Omental fat pad (tissue), 4 donors: ENCODE data around the gene EXOC3. TPM values are rescaled to one million over a fixed set of nuclear protein-coding genes. Genes with fewer than 3 reads are reported as not detected.

ENCODE experiments used
- ATAC-seq: fragments of 150-250 bp; one replicate; pipeline ENCODE4 v1.9.1; 2016; ENCODE audit warnings: mild to moderate bottlenecking, moderate library complexity; ENCODE audit not compliant: low FRiP score
- DNase-seq: peaks from one replicate; pipeline ENCODE4 v3.0.0-alpha.2; 2019; ENCODE audit warnings: low spot score
- total RNA-seq, 4 donors: library from RNA; depleted of rRNA; stranded (reverse); fragments of >200 nt; gene quantifications; one replicate each; pipeline ENCODE4 v1.1.0, GENCODE V29; 2016
- TF ChIP-seq, protein P1 (sequence below), 3 donors: fragments of 450-650 bp; IDR thresholded peaks; one replicate each; pipeline ENCODE4 v1.5.1; 2016 to 2017; ENCODE audit warnings: antibody characterized with exemption in 3 of 3, mild to moderate bottlenecking in 3 of 3, moderate library complexity in 2 of 3

Gene EXOC3
- total RNA-seq, 4 donors from 2014 or later, result 46.0 to 56.1 (median 49.5) TPM

DNA sequence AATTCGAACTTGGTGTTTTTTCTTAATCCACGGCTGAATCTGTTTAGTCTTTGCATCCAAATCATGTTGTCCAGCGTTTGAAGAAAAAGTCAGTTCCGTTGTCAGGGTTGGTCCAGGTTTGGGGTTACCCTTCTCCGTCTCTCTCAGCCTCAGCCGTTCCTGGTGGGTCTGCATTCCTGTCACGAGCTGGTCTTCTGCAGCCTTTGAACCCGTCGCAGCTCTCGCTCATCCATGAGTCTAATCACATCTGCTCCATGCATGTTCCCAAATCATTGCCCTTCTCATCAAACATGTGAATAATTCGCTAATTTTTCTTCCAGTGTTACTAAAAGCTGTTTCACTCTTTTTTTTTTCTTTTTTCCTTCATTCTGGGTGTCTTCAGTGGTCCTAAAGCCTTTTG lies 39.0 kb upstream of the EXOC3 start:
- DNase-seq (no peak), ATAC-seq (no peak)

DNA sequence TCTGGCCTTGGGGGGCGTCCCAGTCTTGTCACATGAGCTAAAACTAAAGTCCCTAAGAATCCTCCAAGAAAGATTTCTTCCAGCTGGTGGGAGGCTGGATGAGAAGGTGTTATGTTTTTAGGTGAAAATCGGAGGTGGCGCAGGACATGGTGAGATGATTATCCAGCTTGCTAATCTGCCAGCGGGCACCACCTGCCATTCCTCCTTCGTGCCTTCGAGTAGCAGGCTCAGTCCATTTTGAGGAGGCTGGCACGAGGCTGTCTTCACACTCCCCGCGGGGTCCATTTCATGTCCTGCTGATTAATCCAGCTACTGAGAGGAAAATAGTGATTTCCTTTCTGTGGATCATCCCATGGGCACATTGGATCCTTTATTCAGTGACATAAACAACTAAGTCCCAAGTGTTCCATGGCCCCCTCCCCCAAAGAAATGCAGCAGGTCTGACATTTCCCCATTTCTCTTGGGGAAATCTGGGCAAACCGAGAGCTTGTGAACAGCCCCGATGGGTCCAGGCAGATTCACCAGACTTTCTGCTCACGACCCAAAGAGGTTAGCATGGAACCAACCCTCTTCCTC lies 38.2 kb upstream of the EXOC3 start:
- TF ChIP-seq, protein P1, sequence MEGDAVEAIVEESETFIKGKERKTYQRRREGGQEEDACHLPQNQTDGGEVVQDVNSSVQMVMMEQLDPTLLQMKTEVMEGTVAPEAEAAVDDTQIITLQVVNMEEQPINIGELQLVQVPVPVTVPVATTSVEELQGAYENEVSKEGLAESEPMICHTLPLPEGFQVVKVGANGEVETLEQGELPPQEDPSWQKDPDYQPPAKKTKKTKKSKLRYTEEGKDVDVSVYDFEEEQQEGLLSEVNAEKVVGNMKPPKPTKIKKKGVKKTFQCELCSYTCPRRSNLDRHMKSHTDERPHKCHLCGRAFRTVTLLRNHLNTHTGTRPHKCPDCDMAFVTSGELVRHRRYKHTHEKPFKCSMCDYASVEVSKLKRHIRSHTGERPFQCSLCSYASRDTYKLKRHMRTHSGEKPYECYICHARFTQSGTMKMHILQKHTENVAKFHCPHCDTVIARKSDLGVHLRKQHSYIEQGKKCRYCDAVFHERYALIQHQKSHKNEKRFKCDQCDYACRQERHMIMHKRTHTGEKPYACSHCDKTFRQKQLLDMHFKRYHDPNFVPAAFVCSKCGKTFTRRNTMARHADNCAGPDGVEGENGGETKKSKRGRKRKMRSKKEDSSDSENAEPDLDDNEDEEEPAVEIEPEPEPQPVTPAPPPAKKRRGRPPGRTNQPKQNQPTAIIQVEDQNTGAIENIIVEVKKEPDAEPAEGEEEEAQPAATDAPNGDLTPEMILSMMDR (IDR thresholded peaks at IDR 0.05), result no peak
- DNase-seq, result no peak
- ATAC-seq, result no peak

More for the DNA sequence above, 39.0 kb upstream of the EXOC3 start:
- TF ChIP-seq, protein P1 (IDR thresholded peaks at IDR 0.05), result no peak

DNA sequence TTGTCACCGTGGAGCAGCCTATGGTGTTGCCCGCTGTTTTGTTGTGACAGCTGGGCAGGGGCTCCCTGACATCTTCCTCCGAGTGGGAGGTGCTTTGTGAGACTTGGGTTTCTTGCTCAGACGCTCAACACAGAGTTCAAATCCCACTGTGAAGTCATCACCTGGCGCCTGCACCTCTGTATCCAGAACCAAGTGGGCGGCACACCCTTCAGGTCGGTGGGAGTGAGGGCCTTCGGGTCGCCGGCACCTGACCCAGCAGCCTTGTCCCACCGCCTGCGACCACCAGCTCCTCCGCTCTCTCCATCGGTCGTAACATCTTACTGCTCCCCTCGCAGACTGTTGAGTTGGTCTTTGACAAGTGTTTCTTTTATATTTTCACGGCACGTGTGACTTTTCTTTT lies 37.6 kb upstream of the EXOC3 start:
- TF ChIP-seq, protein P1 (IDR thresholded peaks at IDR 0.05), result no peak
- no peak for ATAC-seq
- no peak for DNase-seq

DNA sequence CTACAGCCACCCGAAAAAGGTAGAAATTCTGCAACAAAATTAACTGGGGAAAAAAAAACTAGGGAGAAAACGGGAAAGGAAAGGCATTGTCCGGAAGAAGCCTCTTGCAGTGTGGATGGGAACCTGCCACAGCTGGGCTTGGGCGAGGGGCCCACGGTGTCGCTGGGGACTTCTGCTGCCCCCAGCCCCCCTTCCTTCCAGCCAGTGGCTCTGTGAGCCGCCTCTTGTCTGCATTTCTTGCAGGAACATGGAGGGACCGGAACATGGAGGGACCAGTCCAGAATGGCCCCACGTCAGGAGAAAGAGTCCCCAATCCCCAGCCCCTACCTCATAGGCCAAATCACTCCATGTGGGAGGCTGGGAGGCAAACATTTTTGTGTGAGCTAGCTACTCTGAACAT lies 36.9 kb upstream of the EXOC3 start:
- DNase-seq, result no peak
- TF ChIP-seq, protein P1 (IDR thresholded peaks at IDR 0.05), result no peak
- no peak for ATAC-seq

DNA sequence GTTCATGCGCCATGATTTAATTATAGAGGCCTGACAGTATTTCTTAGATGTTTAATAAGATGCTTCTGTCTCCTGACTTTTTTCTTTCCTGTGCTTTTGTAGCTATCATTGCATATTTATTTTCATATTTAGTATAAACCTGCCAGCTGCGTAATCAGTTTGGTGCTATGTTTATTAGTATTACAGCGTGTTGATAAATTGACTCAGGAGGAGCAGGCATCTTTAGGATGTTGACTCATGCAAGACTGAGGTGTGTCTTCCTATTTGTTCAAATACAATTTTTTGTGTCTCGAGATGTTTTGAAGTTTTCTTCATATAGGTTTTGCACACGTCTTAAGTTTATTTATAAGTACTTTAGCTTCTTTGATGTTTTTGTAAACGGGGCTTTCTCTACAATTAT lies 35.9 kb upstream of the EXOC3 start:
- DNase-seq (no peak), ATAC-seq (no peak)
- TF ChIP-seq, protein P1 (IDR thresholded peaks at IDR 0.05), result no peak

DNA sequence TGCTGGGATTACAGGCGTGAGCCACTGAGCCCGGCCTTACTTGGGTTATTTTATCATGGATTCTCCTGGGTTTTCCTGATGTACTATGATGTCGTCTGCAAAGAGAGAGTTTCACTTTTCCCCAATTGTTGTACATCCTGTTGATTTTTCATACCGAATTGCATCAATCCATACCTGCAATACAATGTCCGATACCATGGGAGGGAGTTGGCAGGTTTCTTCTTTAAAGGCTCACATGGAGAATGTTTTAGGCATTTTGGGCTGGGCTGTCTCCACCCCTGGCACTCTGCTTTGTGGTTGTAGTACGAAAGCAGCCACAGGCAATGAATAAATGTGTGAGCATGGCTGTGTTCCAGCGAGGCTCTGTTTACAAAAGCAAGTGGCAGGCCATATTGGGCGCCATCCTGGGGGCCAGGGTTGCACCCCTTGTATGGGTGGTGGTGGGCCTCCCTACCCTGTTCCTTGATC lies 35.1 kb upstream of the EXOC3 start:
- DNase-seq (no peak), ATAC-seq (no peak)
- TF ChIP-seq, protein P1 (IDR thresholded peaks at IDR 0.05), result no peak

DNA sequence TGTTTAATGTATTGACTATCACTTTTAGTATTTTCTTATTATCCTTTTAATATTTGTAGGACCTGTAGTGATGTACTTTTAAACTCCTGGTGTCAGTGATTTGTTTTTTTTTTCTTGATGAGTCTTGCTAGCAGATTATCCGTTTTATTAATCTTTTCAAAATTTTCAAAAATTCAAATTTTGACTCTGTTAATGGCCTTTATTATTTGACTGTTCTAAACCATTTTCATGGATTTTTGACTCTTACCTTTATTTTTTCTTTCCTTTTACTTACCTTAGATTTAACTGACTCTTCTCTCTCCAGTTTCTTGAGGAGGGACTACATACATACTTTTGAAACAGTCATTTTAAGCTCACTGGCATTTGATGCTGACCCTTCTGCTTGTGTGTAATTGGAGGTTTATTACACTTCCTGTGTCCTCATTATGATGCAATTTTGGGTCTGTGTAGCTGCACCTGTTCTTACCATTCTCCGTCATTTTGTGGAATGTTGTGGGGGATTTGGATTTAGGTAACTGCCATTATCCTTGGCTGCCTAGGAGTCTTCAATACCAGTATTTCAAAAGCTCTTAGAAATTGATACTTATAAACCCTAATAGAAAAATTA lies 32.0 kb upstream of the EXOC3 start:
- TF ChIP-seq, protein P1 (IDR thresholded peaks at IDR 0.05), result no peak
- DNase-seq (no peak), ATAC-seq (no peak)
